ENCODE results near the gene SMAD7. TPM values are rescaled to one million over a fixed set of nuclear protein-coding genes. Genes with fewer than 3 reads are reported as not detected.

The SMAD7 gene
- total RNA-seq, 1 donor from 2014 or later, result 54.4 TPM

GRCh38 chr18:48931680-48932461, 18.9 kb downstream of the SMAD7 start:
- no peak for DNase-seq (ENCODE audit: low spot score)

- DNase-seq (ENCODE audit: low spot score), result no peak
These were observed 19.8 kb downstream of the SMAD7 start for GRCh38 chr18:48930926-48931325.

- peak; percentile 88 for DNase-seq (ENCODE audit: low spot score)
These were observed 20.6 kb downstream of the SMAD7 start for GRCh38 chr18:48929941-48930713.

- no peak for DNase-seq (ENCODE audit: low spot score)
These were observed 21.6 kb downstream of the SMAD7 start for GRCh38 chr18:48929212-48929612.

- DNase-seq (ENCODE audit: low spot score), result peak; percentile 90
These were observed 22.0 kb downstream of the SMAD7 start for GRCh38 chr18:48928787-48929186.

- no peak for DNase-seq (ENCODE audit: low spot score)
These were observed 23.3 kb downstream of the SMAD7 start for GRCh38 chr18:48927286-48928080.

- DNase-seq (ENCODE audit: low spot score), result no peak
These were observed 24.3 kb downstream of the SMAD7 start for GRCh38 chr18:48926420-48926857.

- no peak for DNase-seq (ENCODE audit: low spot score)
These were observed 25.3 kb downstream of the SMAD7 start for GRCh38 chr18:48925491-48925780.

GRCh38 chr18:48924630-48925490, 25.9 kb downstream of the SMAD7 start:
- DNase-seq (ENCODE audit: low spot score), result no peak

- peak; percentile 93 for DNase-seq (ENCODE audit: low spot score)
These were observed 26.8 kb downstream of the SMAD7 start for GRCh38 chr18:48923746-48924629.

- peak; percentile 95 for DNase-seq (ENCODE audit: low spot score)
These were observed 27.7 kb downstream of the SMAD7 start for GRCh38 chr18:48922801-48923730.

GRCh38 chr18:48922226-48922800, 28.5 kb downstream of the SMAD7 start:
- DNase-seq (ENCODE audit: low spot score), result no peak

- no peak for DNase-seq (ENCODE audit: low spot score)
These were observed 29.2 kb downstream of the SMAD7 start for GRCh38 chr18:48921305-48922225.

GRCh38 chr18:48920408-48921038, 30.2 kb downstream of the SMAD7 start:
- DNase-seq (ENCODE audit: low spot score), result no peak

- DNase-seq (ENCODE audit: low spot score), result no peak
These were observed 31.2 kb downstream of the SMAD7 start for GRCh38 chr18:48919547-48919946.

- DNase-seq (ENCODE audit: low spot score), result no peak
These were observed 31.9 kb downstream of the SMAD7 start for GRCh38 chr18:48918660-48919456.

All from umbilical cord (tissue), 2 donors.